ENCODE results near the gene VPS51. TPM values are rescaled to one million over a fixed set of nuclear protein-coding genes. Genes with fewer than 3 reads are reported as not detected.

The VPS51 gene
- total and polyA plus RNA-seq, 10 of the 15 experiments (the other 5 are each of a cell fraction or from before 2014, with no cell fraction given), result 1.5 to 279 (median 53.2) TPM

- FAIRE-seq (no peak), ATAC-seq (no peak), DNase-seq (ENCODE audit: low read depth, low spot score) (no peak)
- Histone ChIP-seq H2AFZ (ENCODE audit: control insufficient read depth, low read depth, low read length) (no peak within 1 kb of the TSS), H3K4me2 (ENCODE audit: control insufficient read depth, insufficient read depth) (no peak within 1 kb of the TSS), H3K79me2 (ENCODE audit: control insufficient read depth, insufficient read depth, low read length) (no peaks in the 10 kb centered on the region), H3K4me3 (no peak within 1 kb of the TSS), H3K27ac (ENCODE audit: control insufficient read depth, insufficient read depth) (no peak within 1 kb of the TSS), H3K27me3 (replicated peaks in 1 of 2; ENCODE audit: control insufficient read depth in 2 of 2, insufficient read depth in 2 of 2, low read length in 1 of 2) (no peaks in the 10 kb centered on the region), H3K9ac (ENCODE audit: control insufficient read depth, insufficient read depth, low read length) (no peak within 1 kb of the TSS), H3K36me3 (ENCODE audit: control insufficient read depth in 2 of 2, insufficient read depth in 2 of 2, low read length in 1 of 2) (no peaks in the 10 kb centered on the region), H4K20me1 (ENCODE audit: control insufficient read depth, insufficient read depth) (no peaks in the 10 kb centered on the region), H3K9me3 (replicated peaks; ENCODE audit: control insufficient read depth, insufficient read depth, low read length) (no peaks in the 10 kb centered on the region), H3K4me1 (ENCODE audit: control insufficient read depth, insufficient read depth, low read length) (peaks cover 41% of the 10 kb centered on the region)
- no TSS peak for BruUV-seq (replicated peaks)
- ChIA-PET RAD21 (ENCODE audit: unreplicated experiment) (no interaction called here), CTCF (interaction anchor here (1.1 kb wide), 2 partner anchors 59 to 211 kb away, joined by 3 read pairs; partner anchors contain the start of gene ZNHIT2), POLR2A (interaction anchor here (0.6 to 1.4 kb wide), 5 partner anchors 9 to 269 kb away, joined by 3 to 7 read pairs (median 3); partner anchors contain the start of gene SAC3D1), SMC1A (ENCODE audit: uncharacterized antibody, unreplicated experiment) (no interaction called here)
- in situ Hi-C loops (cut with MboI), result no loop called here
- WGBS (ENCODE audit: insufficient coverage, insufficient replicate concordance, low lambda C conversion rate, missing lambda C conversion rate), result 66% methylated on average over 8 of the region's 8 CpGs
- intact Hi-C loops (cut with micrococcal nuclease; ENCODE audit: unreplicated experiment), result no loop called here
- TF ChIP-seq HDAC2 (IDR thresholded peaks at IDR 0.05), result no peak
- TF ChIP-seq ZZZ3 (IDR thresholded peaks at IDR 0.05; ENCODE audit: control insufficient read depth, insufficient read length, low read depth), result no peak
- TF ChIP-seq IKZF2 (IDR thresholded peaks at IDR 0.05), result no peak
- TF ChIP-seq ZNF24 (IDR thresholded peaks at IDR 0.05), result no peak
These were observed 37.5 kb upstream of the VPS51 start, which contains the start of gene NAALADL1 for GRCh38 chr11:65058419-65059054. TSS of gene NAALADL1 (minus strand) at chr11:65058553. CDS start at chr11:65058521, 32 bp downstream.

GRCh38 chr11:65059523-65059922 is 36.5 kb upstream of the VPS51 start:
- POLR2A ChIA-PET, result interaction anchor here (0.8 to 1.4 kb wide), 3 partner anchors 8 to 23 kb away, joined by 3 read pairs; no protein-coding TSS in a partner anchor
- in situ Hi-C loops (cut with MboI) (no loop called here), intact Hi-C loops (cut with micrococcal nuclease; ENCODE audit: unreplicated experiment) (no loop called here)
- H3K9ac ChIP-seq (ENCODE audit: control insufficient read depth, insufficient read depth, low read length), result no peak overlapping the region
- H3K4me3 ChIP-seq, result no peak overlapping the region
- H3K27me3 ChIP-seq (replicated peaks in 1 of 2; ENCODE audit: control insufficient read depth in 2 of 2, insufficient read depth in 2 of 2, low read length in 1 of 2), result no peaks in the 10 kb centered on the region
- WGBS (ENCODE audit: insufficient coverage, insufficient replicate concordance, low lambda C conversion rate, missing lambda C conversion rate), result 30% methylated on average over 3 of the region's 3 CpGs
- ATAC-seq (no peak), DNase-seq (ENCODE audit: low read depth, low spot score) (no peak), FAIRE-seq (no peak)
- BruUV-seq (replicated peaks), result no TSS peak
- no peaks in the 10 kb centered on the region for H3K9me3 ChIP-seq (replicated peaks; ENCODE audit: control insufficient read depth, insufficient read depth, low read length)
- CTCF ChIA-PET, result interaction anchor here (1.1 kb wide), 2 partner anchors 58 to 212 kb away, joined by 3 read pairs; partner anchors contain the start of gene ZNHIT2
- H3K4me2 ChIP-seq (ENCODE audit: control insufficient read depth, insufficient read depth), result no peak overlapping the region
- no peak overlapping the region for H3K27ac ChIP-seq (ENCODE audit: control insufficient read depth, insufficient read depth)
- SMC1A ChIA-PET (ENCODE audit: uncharacterized antibody, unreplicated experiment), result interaction anchor here (0.6 kb wide), 1 partner anchor 23 kb away, joined by 4 read pairs; no protein-coding TSS in a partner anchor
- no peaks in the 10 kb centered on the region for H4K20me1 ChIP-seq (ENCODE audit: control insufficient read depth, insufficient read depth)
- RAD21 ChIA-PET (ENCODE audit: unreplicated experiment), result no interaction called here
- no peak overlapping the region for H2AFZ ChIP-seq (ENCODE audit: control insufficient read depth, low read depth, low read length)
- peaks cover 31% of the 10 kb centered on the region for H3K4me1 ChIP-seq (ENCODE audit: control insufficient read depth, insufficient read depth, low read length)
- no peaks in the 10 kb centered on the region for H3K36me3 ChIP-seq (ENCODE audit: control insufficient read depth in 2 of 2, insufficient read depth in 2 of 2, low read length in 1 of 2)
- H3K79me2 ChIP-seq (ENCODE audit: control insufficient read depth, insufficient read depth, low read length), result no peaks in the 10 kb centered on the region
- no peak for TF ChIP-seq RAD21 (IDR thresholded peaks at IDR 0.05; ENCODE audit: insufficient read depth, low read depth, low read length)
- TF ChIP-seq RCOR1 (conservative IDR thresholded peaks at IDR 0.05; ENCODE audit: low read depth, low read length), result no peak
- no peak for TF ChIP-seq E2F8 (IDR thresholded peaks at IDR 0.05; ENCODE audit: low read depth, partially characterized antibody)
- no peak for TF ChIP-seq TCF3 (IDR thresholded peaks at IDR 0.05; ENCODE audit: borderline replicate concordance, insufficient read depth, low read depth, low read length)
- TF ChIP-seq SIX5 (IDR thresholded peaks at IDR 0.05; ENCODE audit: low read depth, low read length, severe bottlenecking), result no peak
- TF ChIP-seq PML (IDR thresholded peaks at IDR 0.05; ENCODE audit: low read length), result no peak
- TF ChIP-seq TARDBP (IDR thresholded peaks at IDR 0.05; ENCODE audit: borderline replicate concordance), result no peak
- TF ChIP-seq BMI1 (IDR thresholded peaks at IDR 0.05; ENCODE audit: borderline replicate concordance), result no peak
- TF ChIP-seq BCL11A (IDR thresholded peaks at IDR 0.05; ENCODE audit: low read depth, low read length), result no peak
- TF ChIP-seq SREBF2 (IDR thresholded peaks at IDR 0.05; ENCODE audit: low read length), result no peak
- TF ChIP-seq NFXL1 (IDR thresholded peaks at IDR 0.05; ENCODE audit: borderline replicate concordance), result no peak
- TF ChIP-seq ZNF274 (IDR thresholded peaks at IDR 0.05; ENCODE audit: insufficient read depth, insufficient read length), result no peak

Measured in GM12878 (cell line).